ENCODE measurements around the gene DPP7.

DNA sequence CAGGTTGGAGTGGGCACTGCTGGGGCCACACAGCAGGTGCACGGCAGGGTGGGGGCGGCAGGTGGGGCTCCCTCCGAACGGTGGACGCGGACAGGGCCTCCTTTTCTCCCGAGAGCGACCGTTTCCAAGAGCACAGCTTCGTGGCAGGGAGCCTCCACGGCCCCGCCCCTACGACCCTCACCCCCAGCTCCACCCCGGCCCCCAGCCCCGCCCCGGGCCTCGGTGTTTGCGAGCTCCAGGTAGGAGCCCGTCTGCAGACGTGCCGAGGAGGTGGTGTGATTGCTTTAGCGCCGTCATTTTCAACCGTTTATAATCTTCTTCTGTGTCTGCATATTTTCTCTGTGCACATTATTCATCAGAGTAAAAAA lies 33.2 kb upstream of the DPP7 start:
- TF ChIP-seq GATA3 (IDR thresholded peaks at IDR 0.05; ENCODE audit: low read depth, low read length): no peak
- TF ChIP-seq GATA2 (IDR thresholded peaks at IDR 0.05; ENCODE audit: low read depth, low read length): no peak
